ENCODE results near the gene COX6B2. TPM values are rescaled to one million over a fixed set of nuclear protein-coding genes. Genes with fewer than 3 reads are reported as not detected.

COX6B2 gene
- total RNA-seq, 4 donors from 2014 or later: not detected

DNA sequence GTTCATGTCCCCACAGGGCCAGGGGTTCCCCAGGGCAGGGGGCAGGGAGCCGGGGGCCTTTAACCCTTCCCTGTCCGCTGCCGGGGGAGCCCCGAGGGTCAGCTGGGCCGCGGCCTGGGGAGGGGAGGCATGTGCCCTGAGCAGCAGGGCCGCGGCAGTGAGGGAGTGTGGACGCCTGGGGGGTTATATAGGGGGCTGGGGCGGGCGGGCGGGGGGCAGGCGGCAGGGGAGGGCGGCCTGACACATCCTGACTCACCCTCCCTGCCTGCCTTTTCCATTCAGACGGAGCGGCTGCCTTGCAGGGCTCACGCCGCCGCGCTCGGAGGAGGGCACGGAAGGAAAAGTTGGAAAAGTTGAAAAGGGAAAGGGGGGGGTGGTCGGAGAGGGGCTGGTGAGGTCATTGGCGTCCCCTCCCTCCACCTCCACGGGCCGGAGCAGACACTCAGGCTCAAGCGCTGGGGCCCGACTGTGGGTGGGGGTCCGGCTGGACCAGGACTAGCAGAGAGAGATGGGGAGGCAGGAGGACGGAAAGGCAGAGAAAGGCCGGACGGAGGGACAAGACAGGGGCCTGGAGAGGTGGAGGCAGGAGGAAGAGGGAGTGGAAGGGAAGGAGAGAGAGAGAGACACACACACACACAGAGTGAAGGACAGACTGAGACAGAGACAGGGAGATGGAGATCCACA, 15.9 kb upstream of the COX6B2 start, which contains the start of gene IL11:
Gene IL11, minus strand, starts transcription at position 159 of the 684 bp plus-strand sequence. Its CDS starts 153 bp downstream, at position 6.
- ATAC-seq: no peak
- Histone ChIP-seq H3K36me3 (no peaks in the 10 kb centered on the region), H3K27ac (no peak within 1 kb of the TSS), H3K4me3 (peak within 1 kb of the TSS in 1 of 2 donors; percentile 38), H3K9me3 (no peaks in the 10 kb centered on the region), H3K4me1 (peaks cover 0 to 30% (median 13%) of the 10 kb centered on the region in 3 donors), H3K27me3 (peaks cover 98% of the 10 kb centered on the region)
- no peak for TF ChIP-seq POLR2AphosphoS5 (IDR thresholded peaks at IDR 0.05)
- no peak for TF ChIP-seq EP300 (IDR thresholded peaks at IDR 0.05)
- TF ChIP-seq POLR2A (IDR thresholded peaks at IDR 0.05): no peak
- no peak for TF ChIP-seq CTCF (IDR thresholded peaks at IDR 0.05)
- WGBS, 2 donors (ENCODE audit: low coverage in 1 of 2): 6% methylated on average over 12 of the region's 32 CpGs; no CpG with 5 or more reads in 1 of the 2 donors

DNA sequence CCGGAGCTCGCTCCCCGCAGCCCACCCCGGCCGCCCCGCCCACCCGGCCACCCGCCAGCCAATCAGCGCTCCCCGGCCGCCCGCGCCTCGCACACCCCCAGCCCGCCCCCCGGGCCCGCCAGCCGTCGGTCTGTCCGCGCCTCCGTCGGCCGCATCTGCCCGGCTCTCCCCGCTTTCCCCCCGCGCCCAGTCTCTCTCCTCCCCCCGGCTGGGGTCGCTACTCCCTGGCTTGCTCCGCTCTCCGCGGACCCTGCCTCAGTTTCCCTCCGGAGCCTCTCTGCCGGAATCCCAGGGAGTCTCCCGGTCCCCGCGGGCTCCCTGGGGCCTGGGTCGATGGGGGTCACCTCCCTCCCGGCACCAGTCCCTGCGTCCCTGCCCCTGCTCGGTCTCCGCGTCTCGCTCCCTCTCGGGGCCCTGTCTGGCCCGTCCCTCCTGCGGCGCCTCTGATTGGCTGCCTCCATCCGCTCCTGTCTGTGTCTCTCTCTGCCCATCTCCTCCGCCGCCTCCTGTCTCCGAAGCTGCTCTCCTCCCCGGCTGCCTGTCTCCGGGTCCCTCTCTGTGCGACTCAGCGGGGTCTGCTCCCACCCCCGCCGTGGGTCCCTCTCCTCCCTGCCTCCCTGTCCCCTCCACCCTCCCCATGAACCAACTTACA, 15.3 kb upstream of the COX6B2 start:
- H3K27me3 ChIP-seq: peaks cover 98% of the 10 kb centered on the region
- WGBS, 2 donors (ENCODE audit: low coverage in 1 of 2): 0% methylated on average over 6 to 8 of the region's 59 CpGs
- peak; percentile 52 for ATAC-seq
- no peaks in the 10 kb centered on the region for H3K36me3 ChIP-seq
- peak overlapping the region in 1 of 2 donors; percentile 38 for H3K4me3 ChIP-seq
- H3K9me3 ChIP-seq: no peaks in the 10 kb centered on the region
- peaks cover 0 to 30% (median 13%) of the 10 kb centered on the region in 3 donors for H3K4me1 ChIP-seq
- TF ChIP-seq POLR2AphosphoS5 (IDR thresholded peaks at IDR 0.05) (no peak), CTCF (IDR thresholded peaks at IDR 0.05) (no peak), EP300 (IDR thresholded peaks at IDR 0.05) (no peak), POLR2A (IDR thresholded peaks at IDR 0.05) (no peak)
- H3K27ac ChIP-seq: no peak overlapping the region

GRCh38 chr19:55368701-55369563, 14.4 kb upstream of the COX6B2 start:
- Histone ChIP-seq H3K27me3 (peaks cover 94% of the 10 kb centered on the region), H3K36me3 (no peaks in the 10 kb centered on the region), H3K9me3 (no peaks in the 10 kb centered on the region), H3K27ac (no peak overlapping the region), H3K4me1 (peaks cover 0 to 24% (median 10%) of the 10 kb centered on the region in 3 donors), H3K4me3 (peak overlapping the region in 1 of 2 donors; percentile 38)
- WGBS, 2 donors (ENCODE audit: low coverage in 1 of 2): 0% methylated on average over 1 of the region's 54 CpGs; no CpG with 5 or more reads in 1 of the 2 donors
- peak; percentile 29 for ATAC-seq
- TF ChIP-seq POLR2AphosphoS5 (IDR thresholded peaks at IDR 0.05): no peak
- TF ChIP-seq CTCF (IDR thresholded peaks at IDR 0.05): no peak
- no peak for TF ChIP-seq POLR2A (IDR thresholded peaks at IDR 0.05)
- TF ChIP-seq EP300 (IDR thresholded peaks at IDR 0.05): no peak

GRCh38 chr19:55368106-55368505, 13.6 kb upstream of the COX6B2 start:
- no peak overlapping the region for H3K27ac ChIP-seq
- no CpG with 5 or more reads among the region's 16 CpGs for WGBS, 2 donors (ENCODE audit: low coverage in 1 of 2)
- peaks cover 0 to 21% (median 10%) of the 10 kb centered on the region in 3 donors for H3K4me1 ChIP-seq
- ATAC-seq: no peak
- no peaks in the 10 kb centered on the region for H3K9me3 ChIP-seq
- H3K27me3 ChIP-seq: peaks cover 85% of the 10 kb centered on the region
- no peak overlapping the region for H3K4me3 ChIP-seq
- no peaks in the 10 kb centered on the region for H3K36me3 ChIP-seq
- no peak for TF ChIP-seq POLR2A (IDR thresholded peaks at IDR 0.05)
- TF ChIP-seq CTCF (IDR thresholded peaks at IDR 0.05): no peak
- no peak for TF ChIP-seq POLR2AphosphoS5 (IDR thresholded peaks at IDR 0.05)
- TF ChIP-seq EP300 (IDR thresholded peaks at IDR 0.05): no peak
